GM10266 (cell line): Measurements from ENCODE around the gene NRGN.

Experiments
- DNase-seq: peaks from one replicate; pipeline ENCODE4 v3.0.0; 2012; ENCODE audit errors: extremely low spot score
- TF ChIP-seq, protein P1 (sequence below): IDR thresholded peaks from 2 replicates; pipeline ENCODE4 v1.5.1; 2012; ENCODE audit warnings: mild to moderate bottlenecking, low read depth; ENCODE audit not compliant: control insufficient read depth, insufficient read depth; ENCODE audit errors: missing control alignments

The NRGN gene

DNA sequence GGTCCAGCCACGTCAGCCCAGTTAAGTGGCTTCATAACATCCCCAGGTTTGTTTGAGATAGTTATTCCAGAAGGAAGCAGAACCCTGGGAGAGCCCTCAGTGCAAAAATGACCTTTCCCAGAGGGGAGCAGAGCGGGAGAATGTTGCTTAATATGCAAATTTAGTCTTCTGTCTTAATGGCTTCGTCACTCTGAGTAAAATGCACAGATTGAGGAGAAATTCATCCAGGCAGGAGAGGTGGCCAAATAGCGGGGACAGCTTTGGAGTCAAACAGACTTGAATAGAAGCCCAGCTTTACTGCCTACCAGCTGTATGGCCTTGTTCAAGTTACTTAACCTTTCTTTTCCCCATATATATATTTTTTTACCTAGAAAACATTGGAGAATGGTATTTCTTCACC, 12.3 kb upstream of the NRGN start:
- TF ChIP-seq, protein P1, sequence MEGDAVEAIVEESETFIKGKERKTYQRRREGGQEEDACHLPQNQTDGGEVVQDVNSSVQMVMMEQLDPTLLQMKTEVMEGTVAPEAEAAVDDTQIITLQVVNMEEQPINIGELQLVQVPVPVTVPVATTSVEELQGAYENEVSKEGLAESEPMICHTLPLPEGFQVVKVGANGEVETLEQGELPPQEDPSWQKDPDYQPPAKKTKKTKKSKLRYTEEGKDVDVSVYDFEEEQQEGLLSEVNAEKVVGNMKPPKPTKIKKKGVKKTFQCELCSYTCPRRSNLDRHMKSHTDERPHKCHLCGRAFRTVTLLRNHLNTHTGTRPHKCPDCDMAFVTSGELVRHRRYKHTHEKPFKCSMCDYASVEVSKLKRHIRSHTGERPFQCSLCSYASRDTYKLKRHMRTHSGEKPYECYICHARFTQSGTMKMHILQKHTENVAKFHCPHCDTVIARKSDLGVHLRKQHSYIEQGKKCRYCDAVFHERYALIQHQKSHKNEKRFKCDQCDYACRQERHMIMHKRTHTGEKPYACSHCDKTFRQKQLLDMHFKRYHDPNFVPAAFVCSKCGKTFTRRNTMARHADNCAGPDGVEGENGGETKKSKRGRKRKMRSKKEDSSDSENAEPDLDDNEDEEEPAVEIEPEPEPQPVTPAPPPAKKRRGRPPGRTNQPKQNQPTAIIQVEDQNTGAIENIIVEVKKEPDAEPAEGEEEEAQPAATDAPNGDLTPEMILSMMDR: no peak
- DNase-seq: no peak

DNA sequence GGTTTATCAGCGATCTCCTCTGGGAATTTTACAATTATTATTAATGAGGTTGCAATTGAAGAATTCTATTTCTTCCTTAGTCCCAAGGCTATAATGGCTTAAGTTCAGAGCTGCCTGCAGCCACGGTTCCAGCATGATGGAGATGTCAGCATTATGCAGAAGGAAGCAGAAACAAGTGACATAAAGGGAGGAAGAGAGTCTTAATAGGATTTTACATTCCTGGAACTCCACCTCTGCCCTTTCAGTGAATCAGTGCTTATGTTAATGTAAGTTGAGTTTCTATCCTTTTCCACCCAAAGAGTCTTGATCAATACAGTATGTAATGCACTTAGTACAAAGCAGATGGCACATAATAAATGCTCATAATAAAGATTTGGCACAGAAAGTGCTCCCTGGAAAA, 11.6 kb upstream of the NRGN start:
- TF ChIP-seq, protein P1: no peak
- no peak for DNase-seq

DNA sequence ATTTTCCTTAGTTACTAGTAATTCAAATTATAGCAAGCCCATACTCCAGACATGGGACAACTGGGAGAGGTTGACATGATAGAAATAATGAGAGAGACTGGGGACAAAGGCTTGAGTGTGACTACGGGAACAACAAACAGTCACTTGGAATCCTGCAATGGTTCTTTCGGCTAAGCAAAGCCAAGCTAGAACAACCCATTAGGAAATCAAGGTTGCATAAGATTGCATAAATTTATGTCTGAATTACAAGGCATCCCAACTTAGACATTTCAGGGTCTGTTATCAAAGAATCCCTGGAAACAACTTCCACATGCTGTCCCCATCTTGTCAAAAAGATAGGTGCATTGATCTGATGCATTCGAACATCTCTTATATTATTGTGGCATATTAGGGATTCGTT, 10.2 kb upstream of the NRGN start:
- no peak for DNase-seq
- TF ChIP-seq, protein P1: no peak

GRCh38 chr11:124732230-124732629, 7.5 kb upstream of the NRGN start:
- TF ChIP-seq, protein P1: no peak
- DNase-seq: no peak

GRCh38 chr11:124736736-124737135, 3.0 kb upstream of the NRGN start:
- DNase-seq: no peak
- TF ChIP-seq, protein P1: no peak

GRCh38 chr11:124737638-124738305, 2.0 kb upstream of the NRGN start:
- no peak for DNase-seq
- TF ChIP-seq, protein P1: no peak

GRCh38 chr11:124738713-124739478, 846 bp upstream of the NRGN start:
- no peak for DNase-seq
- TF ChIP-seq, protein P1: no peak
